Liver (tissue), 9 donors: Measurements from ENCODE around the gene SLIT3. TPM values are rescaled to one million over a fixed set of nuclear protein-coding genes. Genes with fewer than 3 reads are reported as not detected.

Experiments
- DNase-seq: peaks from one replicate; pipeline ENCODE4 v3.0.0-alpha.2; 2017; ENCODE audit warnings: low spot score
- H3K27ac ChIP-seq, 2 donors: one replicate each; pipeline ENCODE4 v1.7.0; 2013; ENCODE audit warnings: inconsistent platforms in 2 of 2, low read length in 2 of 2, control low read depth in 1 of 2, low read depth in 1 of 2, mild to moderate bottlenecking in 1 of 2
- H3K27me3 ChIP-seq, 4 donors: one replicate each; pipeline versions ENCODE4 v1.6.1 to v1.7.0; 2013; ENCODE audit warnings: low read length in 3 of 4, inconsistent platforms in 1 of 4, mild to moderate bottlenecking in 1 of 4, moderate library complexity in 1 of 4; ENCODE audit not compliant: control insufficient read depth in 4 of 4, insufficient read depth in 4 of 4
- H3K36me3 ChIP-seq, 4 donors: one replicate each; pipeline versions ENCODE4 v1.6.1 to v1.7.0; 2013; ENCODE audit warnings: low read length in 3 of 4, mild to moderate bottlenecking in 3 of 4, low read depth in 1 of 4, moderate library complexity in 1 of 4; ENCODE audit not compliant: control insufficient read depth in 4 of 4, insufficient read depth in 3 of 4
- H3K4me1 ChIP-seq, 4 donors: one replicate each; pipeline versions ENCODE4 v1.6.1 to v1.7.0; 2013; ENCODE audit warnings: low read length in 3 of 4, mild to moderate bottlenecking in 3 of 4, moderate library complexity in 1 of 4; ENCODE audit not compliant: control insufficient read depth in 4 of 4, insufficient read depth in 4 of 4
- H3K4me3 ChIP-seq, 3 donors: one replicate each; pipeline versions ENCODE4 v1.6.1 to v1.7.0; 2013; ENCODE audit warnings: low read length in 3 of 3, control low read depth in 1 of 3, low read depth in 1 of 3, mild to moderate bottlenecking in 1 of 3
- H3K9ac ChIP-seq, 2 donors: one replicate each; pipeline ENCODE4 v1.7.0; 2013; ENCODE audit warnings: low read length in 2 of 2, mild to moderate bottlenecking in 2 of 2, moderate library complexity in 2 of 2, control low read depth in 1 of 2, low read depth in 1 of 2
- H3K9me3 ChIP-seq, 4 donors: one replicate each; pipeline versions ENCODE4 v1.6.1 to v1.7.0; 2013; ENCODE audit warnings: low read length in 3 of 4; ENCODE audit not compliant: control insufficient read depth in 4 of 4
- ATF3 ChIP-seq: IDR thresholded peaks from 2 replicates; pipeline ENCODE4 v1.6.1; 2016; ENCODE audit warnings: antibody characterized with exemption
- CTCF ChIP-seq: fragments of 150-350 bp; IDR thresholded peaks from 2 replicates; pipeline ENCODE4 v1.5.1; 2017; ENCODE audit warnings: improper control_type of control experiment, low read depth, low read length; ENCODE audit not compliant: missing input control
- EGR1 ChIP-seq, 2 donors: IDR thresholded peaks; 2 replicates each; pipeline ENCODE4 v1.6.1; 2016 to 2018; ENCODE audit warnings: antibody characterized with exemption in 2 of 2, low read depth in 2 of 2
- FOXA1 ChIP-seq: IDR thresholded peaks from 2 replicates; pipeline ENCODE4 v1.6.1; 2016; ENCODE audit warnings: antibody characterized with exemption
- FOXA2 ChIP-seq: IDR thresholded peaks from 2 replicates; pipeline ENCODE4 v1.6.1; 2016; ENCODE audit warnings: antibody characterized with exemption
- GABPA ChIP-seq, 2 donors: IDR thresholded peaks in 1 of 2; conservative IDR thresholded peaks in 1 of 2; 2 replicates each; pipeline ENCODE4 v1.6.1; 2016; ENCODE audit warnings: antibody characterized with exemption in 2 of 2, mild to moderate bottlenecking in 1 of 2, moderate library complexity in 1 of 2
- HNF4A ChIP-seq, 2 donors: conservative IDR thresholded peaks; 2 replicates each; pipeline ENCODE4 v1.6.1; 2016; ENCODE audit warnings: antibody characterized with exemption in 2 of 2, mild to moderate bottlenecking in 2 of 2
- HNF4G ChIP-seq: IDR thresholded peaks from 2 replicates; pipeline ENCODE4 v1.6.1; 2016; ENCODE audit warnings: antibody characterized with exemption
- MAX ChIP-seq: IDR thresholded peaks from 2 replicates; pipeline ENCODE4 v1.6.1; 2016; ENCODE audit warnings: antibody characterized with exemption
- NR2F2 ChIP-seq: IDR thresholded peaks from 2 replicates; pipeline ENCODE4 v1.6.1; 2016; ENCODE audit warnings: antibody characterized with exemption
- RAD21 ChIP-seq, 2 donors: IDR thresholded peaks; 2 replicates each; pipeline ENCODE4 v1.6.1; 2016; ENCODE audit warnings: antibody characterized with exemption in 2 of 2, mild to moderate bottlenecking in 2 of 2
- REST ChIP-seq: IDR thresholded peaks from 2 replicates; pipeline ENCODE4 v1.6.1; 2016; ENCODE audit warnings: antibody characterized with exemption, mild to moderate bottlenecking
- RXRA ChIP-seq, 2 donors: IDR thresholded peaks; 2 replicates each; pipeline ENCODE4 v1.6.1; 2017 to 2018; ENCODE audit warnings: antibody characterized with exemption in 2 of 2, mild to moderate bottlenecking in 1 of 2
- SP1 ChIP-seq: IDR thresholded peaks from 2 replicates; pipeline ENCODE4 v1.6.1; 2018; ENCODE audit warnings: antibody characterized with exemption, mild to moderate bottlenecking
- TAF1 ChIP-seq: conservative IDR thresholded peaks from 2 replicates; pipeline ENCODE4 v1.6.1; 2016; ENCODE audit warnings: antibody characterized with exemption, mild to moderate bottlenecking
- YY1 ChIP-seq: IDR thresholded peaks from 2 replicates; pipeline ENCODE4 v1.6.1; 2016; ENCODE audit warnings: antibody characterized with exemption, mild to moderate bottlenecking
- ZBTB33 ChIP-seq: IDR thresholded peaks from 2 replicates; pipeline ENCODE4 v1.6.1; 2016; ENCODE audit warnings: antibody characterized with exemption
- WGBS: extraction: QIAGEN DNeasy Blood & Tissue Kit; methylation state at CpG from one replicate; pipeline ENCODE4 v1.1.7; 2013; 5-methylcytosine and 5-hydroxymethylcytosine counted together
- polyA plus RNA-seq, 2 donors: library from polyadenylated mRNA; stranded (reverse) in 1 of 2; unstranded in 1 of 2; fragments of 200-250 nt in 1 of 2; fragments of >200 nt in 1 of 2; fragmentation: Nextera tagmentation in 1 of 2; extraction: Ambion mirVana in 1 of 2; gene quantifications; one replicate each; pipeline versions ENCODE4 v1.2.1 to v1.2.3, GENCODE V29; 2013 to 2015
- total RNA-seq, 2 donors: library from RNA; depleted of rRNA; stranded (reverse); fragments of >200 nt; gene quantifications; one replicate each; pipeline ENCODE4 v1.2.3, GENCODE V29; 2014
- donor health status: healthy.
- donor health status: healthy.
- donor health status: healthy.
- donor health status: healthy.
- donor health status: healthy.

SLIT3 gene
- total and polyA plus RNA-seq, 4 donors, result 0.61 to 1.3 (median 0.91) TPM

- no peak for DNase-seq
- Histone ChIP-seq H3K4me1 (no peaks in the 10 kb centered on the region), H3K9ac (no peak overlapping the region), H3K4me3 (no peak overlapping the region), H3K27me3 (no peaks in the 10 kb centered on the region), H3K9me3 (no peaks in the 10 kb centered on the region), H3K27ac (no peak overlapping the region), H3K36me3 (no peaks in the 10 kb centered on the region)
- TF ChIP-seq RAD21 (IDR thresholded peaks at IDR 0.05), result no peak
- no peak for TF ChIP-seq FOXA2
- TF ChIP-seq ATF3, result no peak
- TF ChIP-seq TAF1, result no peak
- no peak for TF ChIP-seq FOXA1
- TF ChIP-seq EGR1 (IDR thresholded peaks at IDR 0.05; ENCODE audit: low read depth in 2 of 2), result no peak
- no peak for TF ChIP-seq RXRA (IDR thresholded peaks at IDR 0.05)
- TF ChIP-seq HNF4G, result no peak
- TF ChIP-seq YY1, result no peak
- no peak for TF ChIP-seq NR2F2
- WGBS, result 81% methylated on average over 2 of the region's 2 CpGs
Measured at GRCh38 chr5:169318556-169318955, 17.6 kb upstream of the SLIT3 start.

GRCh38 chr5:169307646-169308045, 6.7 kb upstream of the SLIT3 start:
- no peak for DNase-seq
- H3K27me3 ChIP-seq, result peaks cover 0 to 15% (median 5%) of the 10 kb centered on the region in 4 donors
- TF ChIP-seq FOXA1, result no peak
- no peak for TF ChIP-seq NR2F2
- TF ChIP-seq TAF1, result no peak
- TF ChIP-seq EGR1 (IDR thresholded peaks at IDR 0.05; ENCODE audit: low read depth in 2 of 2), result no peak
- TF ChIP-seq FOXA2, result no peak
- no peaks in the 10 kb centered on the region for H3K4me1 ChIP-seq
- no peak overlapping the region for H3K9ac ChIP-seq
- H3K9me3 ChIP-seq, result no peaks in the 10 kb centered on the region
- no peak overlapping the region for H3K4me3 ChIP-seq
- 50% methylated on average over 2 of the region's 2 CpGs for WGBS
- no peak overlapping the region for H3K27ac ChIP-seq
- no peaks in the 10 kb centered on the region for H3K36me3 ChIP-seq

- no peak overlapping the region for H3K4me3 ChIP-seq
- DNase-seq, result no peak
- H3K4me1 ChIP-seq, result peaks cover 0 to 12% (median 5%) of the 10 kb centered on the region in 4 donors
- peaks cover 0 to 16% (median 9%) of the 10 kb centered on the region in 4 donors for H3K27me3 ChIP-seq
- no peaks in the 10 kb centered on the region for H3K9me3 ChIP-seq
- 68% methylated on average over 4 of the region's 4 CpGs for WGBS
- TF ChIP-seq SP1, result no peak
- TF ChIP-seq CTCF, result no peak
- no peak for TF ChIP-seq RAD21 (IDR thresholded peaks at IDR 0.05)
- TF ChIP-seq ZBTB33, result no peak
- TF ChIP-seq ATF3, result no peak
- TF ChIP-seq RXRA (IDR thresholded peaks at IDR 0.05), result no peak
- TF ChIP-seq EGR1 (IDR thresholded peaks at IDR 0.05; ENCODE audit: low read depth in 2 of 2), result no peak
- TF ChIP-seq REST, result no peak
- no peak for TF ChIP-seq FOXA1
- TF ChIP-seq HNF4G, result no peak
- TF ChIP-seq TAF1, result no peak
- no peak for TF ChIP-seq FOXA2
- TF ChIP-seq HNF4A (conservative IDR thresholded peaks at IDR 0.05), result no peak
- TF ChIP-seq NR2F2, result no peak
- no peak for TF ChIP-seq GABPA (IDR thresholded peaks at IDR 0.05 in 1 of 2, conservative IDR thresholded peaks at IDR 0.05 in 1 of 2)
- TF ChIP-seq MAX, result no peak
- no peaks in the 10 kb centered on the region for H3K36me3 ChIP-seq
- no peak overlapping the region for H3K27ac ChIP-seq
- H3K9ac ChIP-seq, result no peak overlapping the region
Measured at GRCh38 chr5:169305366-169305765, 4.4 kb upstream of the SLIT3 start.
